HepG2 (cell line): ENCODE results near the gene C20orf204. TPM values are rescaled to one million over a fixed set of nuclear protein-coding genes. Genes with fewer than 3 reads are reported as not detected.
A peak's percentile ranks its signal among the peaks of the same experiment; 100 is the strongest.

Experiments
- AGO2 ChIP-seq: fragments of 200-400 bp; formaldehyde crosslinking; optimal IDR thresholded peaks from 2 replicates; pipeline ENCODE3; 2017; ENCODE audit warnings: mild to moderate bottlenecking, low read depth, low read length, moderate library complexity
- ATF3 ChIP-seq: sonication (generic); formaldehyde crosslinking; IDR thresholded peaks from 2 replicates; pipeline ENCODE4 v1.4.0; 2020; ENCODE audit warnings: missing genetic modification reagents
- EEA1 ChIP-seq: sonication (generic); formaldehyde crosslinking; IDR thresholded peaks from 2 replicates; pipeline ENCODE4 v1.5.1; 2020; ENCODE audit warnings: mild to moderate bottlenecking, missing genetic modification reagents, borderline replicate concordance
- GMEB1 ChIP-seq: sonication (generic); formaldehyde crosslinking; IDR thresholded peaks from 2 replicates; pipeline ENCODE4 v1.5.1; 2020; ENCODE audit warnings: missing genetic modification reagents, mild to moderate bottlenecking, borderline replicate concordance
- HINFP ChIP-seq: sonication (generic); formaldehyde crosslinking; IDR thresholded peaks from 2 replicates; pipeline ENCODE4 v1.4.0; 2020; ENCODE audit warnings: low read depth, mild to moderate bottlenecking, missing genetic modification reagents
- HIVEP1 ChIP-seq: sonication (generic); formaldehyde crosslinking; IDR thresholded peaks from 2 replicates; pipeline ENCODE4 v1.4.0; 2020; ENCODE audit warnings: mild to moderate bottlenecking, missing genetic modification reagents
- NRL ChIP-seq: sonication (generic); formaldehyde crosslinking; IDR thresholded peaks from 2 replicates; pipeline ENCODE4 v1.5.0; 2020; ENCODE audit warnings: missing genetic modification reagents, mild to moderate bottlenecking, moderate library complexity, borderline replicate concordance
- RELA ChIP-seq: sonication (generic); formaldehyde crosslinking; IDR thresholded peaks from 2 replicates; pipeline ENCODE4 v1.4.0; 2020; ENCODE audit warnings: missing genetic modification reagents
- SIN3B ChIP-seq: fragments of 150-350 bp; IDR thresholded peaks from 2 replicates; pipeline ENCODE4 v1.6.1; 2014; ENCODE audit warnings: low read length
- SMAD3 ChIP-seq: sonication (generic); formaldehyde crosslinking; IDR thresholded peaks from 2 replicates; pipeline ENCODE4 v1.4.0; 2020; ENCODE audit warnings: missing genetic modification reagents
- TFE3 ChIP-seq: IDR thresholded peaks from 2 replicates; pipeline ENCODE4 v1.6.1; 2016
- ZBTB2 ChIP-seq: sonication (generic); formaldehyde crosslinking; IDR thresholded peaks from 2 replicates; pipeline ENCODE4 v1.8.0; 2022; ENCODE audit warnings: low read depth, missing genetic modification reagents
- ZBTB7A ChIP-seq: sonication (generic); formaldehyde crosslinking; IDR thresholded peaks from 2 replicates; pipeline ENCODE4 v1.8.0; 2022; ENCODE audit warnings: mild to moderate bottlenecking, missing genetic modification reagents
- ZFP82 ChIP-seq: sonication (generic); formaldehyde crosslinking; IDR thresholded peaks from 2 replicates; pipeline ENCODE4 v1.5.1; 2020; ENCODE audit warnings: mild to moderate bottlenecking, missing genetic modification reagents, borderline replicate concordance
- ZMAT3 ChIP-seq: sonication (generic); formaldehyde crosslinking; conservative IDR thresholded peaks from 2 replicates; pipeline ENCODE4 v1.7.0; 2021; ENCODE audit warnings: missing genetic modification reagents
- ZMAT5 ChIP-seq: sonication (generic); formaldehyde crosslinking; IDR thresholded peaks from 2 replicates; pipeline ENCODE4 v1.5.0; 2020; ENCODE audit warnings: mild to moderate bottlenecking, low read depth, missing genetic modification reagents, borderline replicate concordance
- ZNF326 ChIP-seq: sonication (generic); formaldehyde crosslinking; IDR thresholded peaks from 2 replicates; pipeline ENCODE4 v1.4.0; 2020; ENCODE audit warnings: missing genetic modification reagents, borderline replicate concordance
- ZNF446 ChIP-seq: sonication (generic); formaldehyde crosslinking; IDR thresholded peaks from 2 replicates; pipeline ENCODE4 v1.5.0; 2020; ENCODE audit warnings: mild to moderate bottlenecking, missing genetic modification reagents
- ZNF75D ChIP-seq: sonication (generic); formaldehyde crosslinking; IDR thresholded peaks from 2 replicates; pipeline ENCODE4 v1.8.1; 2023; ENCODE audit warnings: missing genetic modification reagents, mild to moderate bottlenecking, borderline replicate concordance
- polyA plus RNA-seq, 8 experiments: library from polyadenylated mRNA; depleted of rRNA in 3 of 8; stranded (reverse) in 7 of 8; unstranded in 1 of 8; fragments of >200 nt; fragmentation: Illumina TruSeq in 4 of 8; extraction: Trizol in 4 of 8; gene quantifications; 2 replicates each; pipeline versions ENCODE4 v1.2.1 to v1.2.3, GENCODE V29; 2011 to 2016; ENCODE audit warnings: low read depth in 4 of 8, missing spikeins in 1 of 8, mixed read lengths in 1 of 8; ENCODE audit not compliant: insufficient read depth in 1 of 8
- total RNA-seq, 5 experiments: library from RNA; depleted of rRNA; stranded (reverse); fragments of >200 nt; fragmentation: Illumina TruSeq; extraction: Trizol; gene quantifications; 2 replicates each; pipeline ENCODE4 v1.2.3, GENCODE V29; 2016; ENCODE audit warnings: low read depth in 1 of 5
- TF ChIP-seq, protein P1 (sequence below): sonication (generic); formaldehyde crosslinking; IDR thresholded peaks from 2 replicates; pipeline ENCODE4 v1.4.0; 2020; ENCODE audit warnings: missing genetic modification reagents

C20orf204 gene
- total and polyA plus RNA-seq, 2 of the 13 experiments (the other 11 are each of a cell fraction or from before 2014, with no cell fraction given), result 22.1 to 80.0 TPM

DNA sequence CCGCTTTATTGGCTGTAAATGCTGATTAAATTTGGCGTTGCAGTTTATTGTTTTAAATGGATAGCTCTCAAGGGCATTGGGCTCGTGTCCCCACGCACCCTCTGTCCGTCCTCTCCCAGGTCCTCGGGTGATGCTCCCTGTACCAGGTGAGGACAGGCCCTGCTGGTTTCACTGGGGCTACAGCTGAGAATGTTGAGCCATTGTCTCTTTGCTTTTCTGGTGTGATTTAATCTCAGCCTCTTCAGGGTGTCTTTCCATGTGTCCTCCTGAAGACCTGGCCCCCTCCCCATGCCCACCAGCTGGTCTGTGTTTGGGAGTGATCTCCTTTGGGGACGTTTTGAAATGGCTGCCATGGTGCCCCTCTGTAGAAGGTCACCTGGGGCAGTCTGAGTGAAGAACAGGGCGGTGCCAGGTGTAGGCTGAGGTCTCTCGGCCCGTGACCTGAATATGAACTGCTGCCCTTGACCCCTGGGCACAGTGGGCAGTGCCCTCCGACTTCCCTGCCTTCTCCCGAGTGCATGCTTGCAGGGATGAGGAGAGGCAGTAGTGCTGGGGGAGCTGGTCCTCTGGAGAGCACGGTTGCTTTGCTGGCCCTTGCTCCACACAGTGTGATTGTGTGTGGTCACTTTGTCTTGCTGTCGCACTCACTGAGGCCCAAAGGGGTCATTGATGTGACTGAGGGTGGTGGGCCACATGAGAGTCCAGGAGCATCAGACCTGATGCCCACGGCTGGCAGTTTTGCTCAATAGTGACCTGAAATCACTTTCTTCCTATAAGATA, 12.4 kb upstream of the C20orf204 start (continued):
- no peak for TF ChIP-seq GMEB1 (CRISPR knock-in tag)
- TF ChIP-seq ZBTB2 (CRISPR knock-in tag), result no peak
- TF ChIP-seq NRL (CRISPR knock-in tag), result peak; percentile 96
- no peak for TF ChIP-seq ZFP82 (CRISPR knock-in tag)
- peak; percentile 71 for TF ChIP-seq AGO2
- TF ChIP-seq, protein P1, sequence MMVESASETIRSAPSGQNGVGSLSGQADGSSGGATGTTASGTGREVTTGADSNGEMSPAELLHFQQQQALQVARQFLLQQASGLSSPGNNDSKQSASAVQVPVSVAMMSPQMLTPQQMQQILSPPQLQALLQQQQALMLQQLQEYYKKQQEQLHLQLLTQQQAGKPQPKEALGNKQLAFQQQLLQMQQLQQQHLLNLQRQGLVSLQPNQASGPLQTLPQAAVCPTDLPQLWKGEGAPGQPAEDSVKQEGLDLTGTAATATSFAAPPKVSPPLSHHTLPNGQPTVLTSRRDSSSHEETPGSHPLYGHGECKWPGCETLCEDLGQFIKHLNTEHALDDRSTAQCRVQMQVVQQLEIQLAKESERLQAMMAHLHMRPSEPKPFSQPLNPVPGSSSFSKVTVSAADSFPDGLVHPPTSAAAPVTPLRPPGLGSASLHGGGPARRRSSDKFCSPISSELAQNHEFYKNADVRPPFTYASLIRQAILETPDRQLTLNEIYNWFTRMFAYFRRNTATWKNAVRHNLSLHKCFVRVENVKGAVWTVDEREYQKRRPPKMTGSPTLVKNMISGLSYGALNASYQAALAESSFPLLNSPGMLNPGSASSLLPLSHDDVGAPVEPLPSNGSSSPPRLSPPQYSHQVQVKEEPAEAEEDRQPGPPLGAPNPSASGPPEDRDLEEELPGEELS (CRISPR knock-in tag), result no peak
- no peak for TF ChIP-seq ZMAT3
- no peak; the same call in 1 of the 2 replicates for TF ChIP-seq ATF3
- TF ChIP-seq HINFP (CRISPR knock-in tag), result no peak
- no peak for TF ChIP-seq ZMAT5 (CRISPR knock-in tag)
- no peak for TF ChIP-seq SMAD3 (CRISPR knock-in tag)
- TF ChIP-seq ZNF326 (CRISPR knock-in tag), result no peak
- no peak for TF ChIP-seq RELA (CRISPR knock-in tag)
- peak; percentile 75; the same call in 1 of the 2 replicates for TF ChIP-seq HIVEP1 (CRISPR knock-in tag)
- TF ChIP-seq ZNF75D (CRISPR knock-in tag), result no peak
- 0 out of 2 replicates have a peak, but pooled peaks have one; percentile 19 for TF ChIP-seq EEA1 (CRISPR knock-in tag)
- TF ChIP-seq TFE3 (CRISPR knock-in tag), result no peak; the same call in 1 of the 2 replicates
- TF ChIP-seq SIN3B, result no peak
- no peak for TF ChIP-seq ZNF446 (CRISPR knock-in tag)
- no peak; the same call in 1 of the 2 replicates for TF ChIP-seq ZBTB7A (CRISPR knock-in tag)
